GM12801 (cell line): ENCODE measurements around the gene MED12L.

Experiments
- TF ChIP-seq, protein P1 (sequence below): IDR thresholded peaks from one replicate; pipeline ENCODE4 v1.5.1; 2011; ENCODE audit warnings: control low read depth; ENCODE audit not compliant: insufficient read length; ENCODE audit errors: extremely low read depth

The MED12L gene

GRCh38 chr3:151443583-151443982 is 358.1 kb downstream of the MED12L start:
- TF ChIP-seq, protein P1, sequence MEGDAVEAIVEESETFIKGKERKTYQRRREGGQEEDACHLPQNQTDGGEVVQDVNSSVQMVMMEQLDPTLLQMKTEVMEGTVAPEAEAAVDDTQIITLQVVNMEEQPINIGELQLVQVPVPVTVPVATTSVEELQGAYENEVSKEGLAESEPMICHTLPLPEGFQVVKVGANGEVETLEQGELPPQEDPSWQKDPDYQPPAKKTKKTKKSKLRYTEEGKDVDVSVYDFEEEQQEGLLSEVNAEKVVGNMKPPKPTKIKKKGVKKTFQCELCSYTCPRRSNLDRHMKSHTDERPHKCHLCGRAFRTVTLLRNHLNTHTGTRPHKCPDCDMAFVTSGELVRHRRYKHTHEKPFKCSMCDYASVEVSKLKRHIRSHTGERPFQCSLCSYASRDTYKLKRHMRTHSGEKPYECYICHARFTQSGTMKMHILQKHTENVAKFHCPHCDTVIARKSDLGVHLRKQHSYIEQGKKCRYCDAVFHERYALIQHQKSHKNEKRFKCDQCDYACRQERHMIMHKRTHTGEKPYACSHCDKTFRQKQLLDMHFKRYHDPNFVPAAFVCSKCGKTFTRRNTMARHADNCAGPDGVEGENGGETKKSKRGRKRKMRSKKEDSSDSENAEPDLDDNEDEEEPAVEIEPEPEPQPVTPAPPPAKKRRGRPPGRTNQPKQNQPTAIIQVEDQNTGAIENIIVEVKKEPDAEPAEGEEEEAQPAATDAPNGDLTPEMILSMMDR: no peak

GRCh38 chr3:151445273-151446001 is 360.0 kb downstream of the MED12L start:
- TF ChIP-seq, protein P1: no peak

- TF ChIP-seq, protein P1: no peak
These were observed 360.5 kb downstream of the MED12L start for GRCh38 chr3:151446002-151446340.

DNA sequence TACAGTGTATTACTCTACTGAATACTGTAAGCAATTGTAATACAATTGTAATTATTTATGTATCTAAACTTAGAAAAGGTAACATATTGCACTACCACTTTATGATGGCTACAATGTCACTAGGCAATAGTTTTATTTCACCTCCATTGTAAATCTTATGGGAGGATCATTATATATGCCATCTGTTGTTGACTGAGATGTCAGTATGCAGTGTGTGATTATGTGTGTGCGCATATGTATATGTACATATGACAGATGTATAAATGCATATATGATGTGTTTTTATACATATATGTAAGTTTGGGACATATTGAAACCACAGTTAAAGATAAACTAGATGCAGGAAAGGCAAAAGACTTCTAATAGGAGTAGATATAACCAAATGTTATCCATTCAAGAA is 366.9 kb downstream of the MED12L start:
- TF ChIP-seq, protein P1: no peak

- TF ChIP-seq, protein P1: no peak
These were observed 367.4 kb downstream of the MED12L start for GRCh38 chr3:151452841-151453240.

DNA sequence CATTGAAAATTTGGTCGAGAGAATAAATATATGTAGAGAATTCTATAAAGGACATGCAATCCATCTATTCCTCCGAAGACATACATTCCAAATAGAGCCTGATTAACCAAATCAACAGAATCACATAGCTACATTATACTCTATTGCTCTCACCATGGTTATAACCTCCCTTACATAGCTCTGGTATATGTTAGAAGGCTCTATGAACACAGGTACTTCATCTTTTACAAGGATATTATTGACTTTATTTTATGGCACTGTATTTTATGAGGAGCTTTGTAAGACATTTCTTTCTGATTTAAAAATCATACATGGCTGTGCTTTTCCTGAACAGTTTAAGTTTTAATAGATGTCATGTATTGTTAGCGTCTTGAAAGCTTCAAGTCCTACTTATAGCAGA is 370.6 kb downstream of the MED12L start:
- TF ChIP-seq, protein P1: no peak

DNA sequence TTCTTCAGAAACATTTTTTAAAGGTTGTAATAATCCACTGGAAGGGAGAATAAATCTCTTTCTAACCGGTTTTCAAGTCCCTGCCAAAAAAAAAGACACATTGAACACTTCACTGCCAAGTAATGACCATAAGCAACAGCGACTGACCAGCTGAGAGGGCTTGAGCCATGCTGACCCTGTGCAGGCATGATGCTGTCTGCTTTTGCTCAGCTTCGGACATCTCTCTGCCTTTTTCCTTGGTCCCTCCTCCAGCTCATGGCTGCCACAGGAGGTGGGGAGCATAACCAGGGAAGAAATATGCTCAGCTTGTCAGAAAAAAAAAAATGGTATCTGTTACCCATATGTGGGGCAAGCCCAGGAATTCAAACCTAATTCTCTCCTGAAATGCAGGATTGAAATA is 373.9 kb downstream of the MED12L start:
- TF ChIP-seq, protein P1: no peak

DNA sequence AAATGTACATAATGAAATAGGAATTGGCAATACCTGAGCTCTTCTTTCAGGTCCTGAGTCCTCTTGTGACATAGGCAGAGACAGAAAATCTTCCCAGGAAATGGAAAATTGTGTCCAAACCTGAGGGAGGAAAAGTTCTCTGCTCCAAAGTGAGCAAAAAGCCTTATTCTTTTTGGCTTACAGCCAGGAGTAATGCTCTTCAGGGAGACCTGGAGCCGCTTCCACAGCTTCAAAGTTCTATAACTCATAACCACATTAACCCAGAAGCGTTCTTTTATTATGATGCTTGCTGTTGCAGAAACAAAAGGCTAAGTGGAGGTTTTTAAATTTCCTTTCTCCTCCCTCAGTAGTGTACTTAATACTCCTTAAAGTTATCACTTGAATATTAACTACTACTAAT is 374.8 kb downstream of the MED12L start:
- TF ChIP-seq, protein P1: no peak
